SJSA1 (cell line): ENCODE results near the gene CARD11. TPM values are rescaled to one million over a fixed set of nuclear protein-coding genes. Genes with fewer than 3 reads are reported as not detected.
"Not testable (repeated sequence)": the region's sequence is repeated elsewhere in the genome, so short reads cannot be mapped to it uniquely, and the experiment has no call there.

Experiments used
- DNase-seq, 2 experiments: peaks; one replicate each; pipeline ENCODE4 v3.0.0-alpha.2; 2015 to 2020; ENCODE audit warnings: low spot score in 2 of 2, low read depth in 1 of 2
- H3K27ac ChIP-seq: fragments of 250-450 bp; sonication (Bioruptor Pico); 2 replicates; pipeline ENCODE4 v1.5.1; 2020; ENCODE audit warnings: mild to moderate bottlenecking, moderate library complexity
- H3K27me3 ChIP-seq: fragments of 250-450 bp; sonication (Bioruptor Pico); replicated peaks from 2 replicates; pipeline ENCODE4 v1.5.1; 2020; ENCODE audit warnings: mild to moderate bottlenecking, moderate library complexity
- H3K36me3 ChIP-seq: fragments of 250-450 bp; sonication (Bioruptor Pico); 2 replicates; pipeline ENCODE4 v1.5.1; 2020; ENCODE audit warnings: mild to moderate bottlenecking
- H3K4me1 ChIP-seq: fragments of 250-450 bp; sonication (Bioruptor Pico); replicated peaks from 2 replicates; pipeline ENCODE4 v1.6.1; 2021; ENCODE audit warnings: mild to moderate bottlenecking
- H3K4me3 ChIP-seq: fragments of 250-450 bp; sonication (Bioruptor Pico); 2 replicates; pipeline ENCODE4 v1.5.1; 2020; ENCODE audit warnings: mild to moderate bottlenecking
- H3K9me3 ChIP-seq: fragments of 250-450 bp; sonication (Bioruptor Pico); replicated peaks from 2 replicates; pipeline ENCODE4 v1.5.1; 2020; ENCODE audit warnings: mild to moderate bottlenecking
- total RNA-seq: library from RNA; depleted of rRNA; stranded (reverse); fragments of >200 nt; shearing (Covaris generic); gene quantifications from 2 replicates; pipeline ENCODE4 v1.2.3, GENCODE V29; 2014

Gene CARD11
- total RNA-seq, 1 experiment from 2014 or later = 0.50 TPM

DNA sequence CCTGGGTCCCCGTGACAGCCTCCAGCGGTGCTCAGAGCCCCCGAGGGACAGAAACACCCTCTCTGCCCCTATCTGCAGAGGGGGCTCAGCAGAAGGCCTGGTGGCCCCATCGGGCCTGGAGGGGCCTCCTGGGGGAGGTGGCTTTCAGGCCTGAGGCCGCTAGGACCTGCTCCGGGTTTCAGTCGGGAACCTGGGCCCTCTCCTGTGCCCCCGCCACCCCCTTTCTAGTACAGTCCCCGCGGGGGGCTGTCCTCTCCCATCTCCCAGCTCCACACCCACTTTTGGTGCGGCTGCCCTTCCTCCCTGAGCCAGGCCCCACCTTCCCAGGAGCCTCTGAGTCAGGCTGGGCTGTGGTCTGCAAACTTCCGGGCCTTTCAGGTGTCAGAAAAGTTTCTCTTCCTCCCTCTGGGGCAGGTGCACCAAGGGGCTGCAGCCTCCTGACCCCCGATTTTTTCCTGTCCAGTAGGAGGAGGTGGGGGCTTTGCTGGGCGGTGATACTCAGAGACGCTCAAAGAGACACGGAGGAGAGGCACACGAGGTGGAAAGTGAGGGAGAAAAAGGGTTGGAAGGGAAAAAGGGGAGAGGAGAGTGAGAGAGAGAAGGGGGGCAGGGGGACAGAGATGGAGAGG, 692 bp downstream of the CARD11 start:
- Histone ChIP-seq H3K4me1 (no peaks in the 10 kb centered on the region), H3K27ac (no peak overlapping the region), H3K9me3 (no peaks in the 10 kb centered on the region), H3K36me3 (no peaks in the 10 kb centered on the region), H3K4me3 (peak overlapping the region; percentile 33), H3K27me3 (no peaks in the 10 kb centered on the region)
- no peak for DNase-seq

DNA sequence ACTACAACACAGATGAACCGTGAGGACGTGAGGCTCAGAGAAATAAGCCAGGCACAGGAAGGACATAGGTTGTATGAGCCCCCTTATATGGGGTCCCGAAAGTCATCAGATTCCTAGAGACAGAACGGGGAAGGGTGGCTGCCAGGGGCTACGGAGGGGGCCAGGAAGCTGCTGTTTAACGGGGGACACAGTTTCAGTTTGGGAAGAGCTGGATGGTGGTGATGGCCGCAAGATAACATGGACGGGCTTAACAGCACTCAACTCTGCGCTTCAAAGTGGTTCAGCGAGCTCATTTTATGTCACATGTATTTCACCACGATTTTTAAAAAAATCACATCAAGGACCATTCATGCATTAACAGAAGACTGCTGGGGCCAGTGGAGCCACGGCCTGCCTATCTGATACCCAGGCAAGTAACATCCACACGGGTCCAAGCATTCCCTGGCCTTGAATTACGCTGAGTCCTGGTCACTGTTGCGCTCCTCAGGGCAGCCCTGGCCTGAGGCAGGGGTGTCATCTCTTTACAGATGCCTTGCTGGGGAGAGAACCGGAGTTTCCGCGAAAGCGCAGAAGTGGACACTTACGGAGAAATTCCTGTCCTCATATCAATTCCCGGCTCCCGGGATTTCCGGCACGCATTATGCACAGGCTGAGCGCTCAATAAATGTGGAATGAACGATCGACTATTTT, 1.5 kb downstream of the CARD11 start:
- no peak for DNase-seq
- no peak overlapping the region for H3K4me3 ChIP-seq
- H3K27ac ChIP-seq = no peak overlapping the region
- no peaks in the 10 kb centered on the region for H3K36me3 ChIP-seq
- no peaks in the 10 kb centered on the region for H3K4me1 ChIP-seq
- no peaks in the 10 kb centered on the region for H3K27me3 ChIP-seq
- H3K9me3 ChIP-seq = no peaks in the 10 kb centered on the region

DNA sequence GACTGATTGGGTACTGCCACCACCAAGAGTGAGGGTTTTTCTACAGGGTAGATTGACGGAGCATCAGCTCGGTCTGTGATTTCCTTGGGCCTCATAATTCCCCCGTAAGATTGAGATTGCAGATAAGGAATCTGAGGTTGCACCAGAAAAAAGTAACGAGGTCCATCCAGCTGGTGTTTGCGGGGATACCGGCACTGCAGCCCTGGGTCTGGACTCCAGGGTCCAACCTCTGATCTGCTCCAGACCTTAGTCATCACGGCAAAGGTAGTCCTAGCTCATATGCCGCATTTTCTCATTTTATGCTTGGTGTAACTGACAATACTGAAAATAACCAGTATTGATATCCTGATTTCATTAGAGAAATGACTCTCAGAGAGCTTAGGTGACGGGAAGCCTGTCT, 3.9 kb downstream of the CARD11 start:
- Histone ChIP-seq H3K4me3 (no peak overlapping the region), H3K9me3 (no peaks in the 10 kb centered on the region), H3K4me1 (no peaks in the 10 kb centered on the region), H3K36me3 (no peaks in the 10 kb centered on the region), H3K27ac (no peak overlapping the region), H3K27me3 (no peaks in the 10 kb centered on the region)
- DNase-seq = no peak

GRCh38 chr7:3038011-3038410, 5.7 kb downstream of the CARD11 start:
- H3K27ac ChIP-seq = not testable (repeated sequence)

DNA sequence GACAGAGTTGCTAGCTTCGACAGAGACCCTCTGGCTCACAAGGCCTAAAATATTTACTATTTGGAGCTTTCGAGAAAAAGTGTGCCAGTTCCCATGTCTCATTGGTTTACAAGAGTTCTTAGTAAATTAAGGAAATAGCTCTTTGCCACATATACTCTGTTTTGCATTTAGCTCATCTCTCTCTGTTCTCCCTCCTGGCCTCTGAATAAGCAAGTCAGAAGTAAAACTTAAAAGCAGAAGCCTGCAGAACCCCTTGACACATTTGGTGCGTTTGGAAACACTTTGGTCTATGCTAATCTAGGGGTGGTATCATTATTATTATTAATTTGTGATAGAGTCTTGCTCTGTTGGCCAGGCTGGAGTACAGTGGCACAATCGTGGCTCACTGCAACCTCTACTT, 6.4 kb downstream of the CARD11 start:
- Histone ChIP-seq H3K27me3 (no peaks in the 10 kb centered on the region), H3K36me3 (no peaks in the 10 kb centered on the region), H3K4me1 (peaks cover 1% of the 10 kb centered on the region; the same call in 1 of the 2 replicates), H3K4me3 (no peak overlapping the region), H3K9me3 (no peaks in the 10 kb centered on the region; the same call in 1 of the 2 replicates), H3K27ac (no peak overlapping the region)
- no peak for DNase-seq

More at GRCh38 chr7:3038011-3038410, 5.7 kb downstream of the CARD11 start:
- not testable (repeated sequence) for H3K4me3 ChIP-seq, H3K27me3 ChIP-seq, H3K4me1 ChIP-seq, H3K9me3 ChIP-seq, H3K36me3 ChIP-seq, DNase-seq

GRCh38 chr7:3034591-3035150, 9.0 kb downstream of the CARD11 start:
- Histone ChIP-seq H3K36me3 (no peaks in the 10 kb centered on the region), H3K27me3 (no peaks in the 10 kb centered on the region), H3K27ac (no peak overlapping the region), H3K9me3 (no peaks in the 10 kb centered on the region; the same call in 1 of the 2 replicates), H3K4me1 (peaks cover 4% of the 10 kb centered on the region; the same call in 1 of the 2 replicates), H3K4me3 (no peak overlapping the region)
- no peak for DNase-seq

DNA sequence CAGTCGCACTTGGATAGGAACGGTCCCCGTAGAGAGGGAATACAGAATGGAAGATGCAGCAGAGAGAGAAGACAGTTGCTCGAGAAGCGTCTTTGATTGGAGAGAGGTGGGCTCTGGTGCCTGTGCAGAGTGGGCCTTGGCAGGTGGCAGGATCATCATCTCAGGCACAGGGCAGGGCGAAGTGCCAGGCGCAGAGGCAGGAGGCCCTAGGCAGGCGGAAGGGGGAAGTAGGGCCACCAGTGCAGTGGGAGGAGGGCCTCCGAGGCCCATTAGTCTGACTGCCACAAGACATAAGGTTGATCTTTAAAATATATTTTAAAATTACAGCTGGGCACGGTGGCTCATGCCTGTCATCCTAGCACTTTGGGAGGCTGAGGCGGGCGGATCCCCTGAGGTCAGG, 10.1 kb downstream of the CARD11 start:
- Histone ChIP-seq H3K36me3 (no peaks in the 10 kb centered on the region), H3K27ac (no peak overlapping the region), H3K27me3 (no peaks in the 10 kb centered on the region), H3K4me3 (no peak overlapping the region), H3K4me1 (peaks cover 9% of the 10 kb centered on the region), H3K9me3 (no peaks in the 10 kb centered on the region; the same call in 1 of the 2 replicates)
- DNase-seq = no peak

- no peak for DNase-seq
- Histone ChIP-seq H3K27ac (no peak overlapping the region), H3K9me3 (no peaks in the 10 kb centered on the region; the same call in 1 of the 2 replicates), H3K36me3 (no peaks in the 10 kb centered on the region), H3K27me3 (no peaks in the 10 kb centered on the region), H3K4me1 (peaks cover 13% of the 10 kb centered on the region), H3K4me3 (no peak overlapping the region)
These were observed 10.5 kb downstream of the CARD11 start for GRCh38 chr7:3033136-3033535.

DNA sequence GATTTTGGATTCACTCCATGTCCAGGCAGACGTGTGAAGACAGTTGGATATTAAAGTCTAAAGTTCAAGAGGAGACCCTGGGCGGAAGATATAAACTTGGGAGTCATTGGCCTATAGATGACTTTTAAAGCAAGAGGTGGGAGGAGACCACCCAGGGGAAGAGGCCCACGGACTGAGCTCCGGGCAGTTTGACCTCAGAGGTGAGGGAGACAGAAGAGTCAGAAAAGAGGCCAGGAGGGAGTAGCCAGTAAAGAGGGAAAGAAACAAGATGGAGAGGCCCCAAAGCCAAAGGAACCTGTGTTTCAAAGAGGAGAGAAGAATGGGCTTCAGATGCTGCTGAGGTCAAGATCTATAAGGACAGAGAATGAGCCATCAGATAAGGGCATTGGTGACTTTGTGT, 11.4 kb downstream of the CARD11 start:
- Histone ChIP-seq H3K36me3 (no peaks in the 10 kb centered on the region), H3K27me3 (no peaks in the 10 kb centered on the region), H3K4me3 (no peak overlapping the region), H3K4me1 (peaks cover 22% of the 10 kb centered on the region), H3K27ac (no peak overlapping the region), H3K9me3 (no peaks in the 10 kb centered on the region; the same call in 1 of the 2 replicates)
- DNase-seq = no peak

DNA sequence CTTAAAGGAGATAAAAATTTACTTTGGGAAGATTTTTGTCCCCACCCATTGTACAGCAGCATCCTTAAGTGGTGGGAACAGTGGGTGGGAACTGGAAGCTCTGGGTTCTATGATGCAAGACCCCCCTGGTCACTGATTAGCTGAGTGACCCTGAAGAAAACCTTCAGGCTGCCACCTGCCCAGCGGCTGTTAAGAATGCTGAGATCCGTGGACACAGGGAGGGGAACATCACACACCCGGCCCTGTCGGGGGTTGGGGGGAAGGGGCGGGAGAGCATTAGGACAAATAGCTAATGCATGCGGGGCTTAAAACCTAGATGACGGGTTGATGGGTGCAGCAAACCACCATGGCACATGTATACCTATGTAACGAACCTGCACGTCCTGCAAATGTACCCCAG, 14.5 kb downstream of the CARD11 start:
- no peaks in the 10 kb centered on the region for H3K36me3 ChIP-seq
- DNase-seq = no peak
- peaks cover 25% of the 10 kb centered on the region for H3K4me1 ChIP-seq
- no peak overlapping the region for H3K27ac ChIP-seq
- H3K9me3 ChIP-seq = no peaks in the 10 kb centered on the region; the same call in 1 of the 2 replicates
- no peaks in the 10 kb centered on the region for H3K27me3 ChIP-seq
- no peak overlapping the region for H3K4me3 ChIP-seq

GRCh38 chr7:3028758-3029093, 14.9 kb downstream of the CARD11 start:
- H3K27ac ChIP-seq = peak overlapping the region; percentile 56
- H3K9me3 ChIP-seq = no peaks in the 10 kb centered on the region; the same call in 1 of the 2 replicates
- DNase-seq = no peak
- no peaks in the 10 kb centered on the region for H3K36me3 ChIP-seq
- no peaks in the 10 kb centered on the region for H3K27me3 ChIP-seq
- H3K4me1 ChIP-seq = peaks cover 25% of the 10 kb centered on the region
- H3K4me3 ChIP-seq = no peak overlapping the region

DNA sequence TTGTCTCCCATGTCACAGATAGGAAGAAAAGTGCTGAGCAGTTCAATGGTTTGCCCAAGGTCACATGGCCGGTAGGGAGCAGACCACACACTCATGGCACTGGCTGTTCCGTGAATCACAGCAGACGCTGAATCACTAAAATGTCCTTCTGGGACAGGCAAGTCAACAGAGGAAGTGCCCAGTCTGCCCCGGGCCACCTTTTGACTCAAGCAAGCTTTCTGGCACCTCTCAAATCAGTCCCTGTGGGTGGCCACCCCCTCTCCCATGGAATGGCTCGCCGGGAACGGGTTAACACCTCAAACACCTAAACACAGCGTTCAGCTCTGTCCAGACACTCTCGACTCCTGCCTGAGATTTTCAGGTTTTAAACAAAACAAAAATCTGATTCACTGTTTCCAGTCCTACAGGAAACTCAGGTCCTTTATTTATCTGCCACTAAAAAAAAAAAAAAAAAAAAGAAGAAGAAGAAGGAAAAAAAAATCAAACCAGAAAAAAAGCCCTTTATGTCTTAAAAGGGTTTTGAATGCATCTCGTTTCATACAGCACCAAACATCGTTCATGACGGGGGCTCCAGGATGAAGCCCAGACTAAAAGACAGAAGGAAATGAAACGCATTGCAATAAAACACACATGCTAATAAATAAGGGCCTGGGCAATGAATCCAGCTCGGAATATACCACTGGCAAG, 15.5 kb downstream of the CARD11 start:
- DNase-seq = peak; percentile 81 to 91
- H3K9me3 ChIP-seq = no peaks in the 10 kb centered on the region; the same call in 1 of the 2 replicates
- H3K36me3 ChIP-seq = no peaks in the 10 kb centered on the region
- peaks cover 25% of the 10 kb centered on the region for H3K4me1 ChIP-seq
- no peak overlapping the region for H3K4me3 ChIP-seq
- no peaks in the 10 kb centered on the region for H3K27me3 ChIP-seq
- peak overlapping the region; percentile 56 for H3K27ac ChIP-seq

DNA sequence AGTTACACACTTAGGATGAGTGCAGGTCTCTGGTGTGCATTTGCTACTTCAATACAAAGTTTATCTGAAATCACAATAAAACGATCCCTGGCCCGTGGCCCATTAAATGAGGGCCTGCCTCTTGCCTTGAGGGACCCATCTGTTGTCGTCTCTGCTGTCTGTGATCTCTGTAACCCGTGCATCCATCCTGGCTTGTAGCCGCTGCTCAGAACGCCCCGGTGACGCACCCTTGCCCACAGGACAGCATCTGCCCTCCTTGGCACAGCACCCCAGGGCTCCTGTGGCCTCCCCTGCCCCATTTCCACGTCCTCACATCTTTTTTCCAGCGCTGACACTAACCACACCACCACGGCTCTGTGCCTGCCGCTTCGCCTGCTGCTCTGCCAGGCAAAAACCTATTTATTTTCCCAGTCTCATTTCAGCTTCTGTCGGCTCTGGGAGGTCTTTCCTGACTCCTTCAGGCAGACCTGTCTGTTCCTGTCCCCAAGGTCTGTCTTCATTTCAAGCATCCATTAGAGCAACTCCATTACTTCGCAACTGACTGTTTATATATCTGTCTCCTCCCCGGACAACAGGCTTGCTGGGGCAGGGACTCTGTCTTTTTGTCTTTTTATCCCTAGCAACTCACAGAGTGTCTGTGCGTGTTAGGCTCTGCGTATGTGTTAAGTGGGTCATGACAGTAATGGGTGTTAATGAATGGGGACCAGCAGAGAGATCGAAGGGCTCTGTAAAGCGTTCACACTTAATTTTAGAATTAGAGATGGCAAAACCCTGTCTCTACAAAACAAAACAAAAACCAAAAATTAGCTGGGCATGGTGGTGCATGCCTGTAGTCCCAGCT, 16.4 kb downstream of the CARD11 start:
- no peak overlapping the region for H3K27ac ChIP-seq
- no peak for DNase-seq

More for the DNA sequence above, 16.4 kb downstream of the CARD11 start:
- H3K9me3 ChIP-seq = no peaks in the 10 kb centered on the region
- peaks cover 24% of the 10 kb centered on the region for H3K4me1 ChIP-seq
- H3K27me3 ChIP-seq = no peaks in the 10 kb centered on the region
- no peaks in the 10 kb centered on the region for H3K36me3 ChIP-seq
- H3K4me3 ChIP-seq = no peak overlapping the region
